ENCODE data around the gene IRF2. TPM values are rescaled to one million over a fixed set of nuclear protein-coding genes. Genes with fewer than 3 reads are reported as not detected.

Gene IRF2
- total RNA-seq, result 10 to 100 TPM; 19.6 to 39.3 (median 28.4) TPM
- polyA plus RNA-seq, result 16.8 TPM
- long read RNA-seq, donor 1, transcript IRF2-201 (9 exons, 2,303 nt), result major isoform, 22 of 37 reads
- long read RNA-seq, donor 1, partial matches to known transcripts, result 4 of 37 reads
- long read RNA-seq, donor 1, other reads (novel, unspliced or antisense), result 11 of 37 reads
- long read RNA-seq, donor 2, transcript IRF2-201 (9 exons, 2,303 nt), result major isoform, 11 of 17 reads
- long read RNA-seq, donor 2, partial matches to known transcripts, result 5 of 17 reads
- long read RNA-seq, donor 2, other reads (novel, unspliced or antisense), result 1 of 17 reads
- long read RNA-seq, donor 3, transcript IRF2-201 (9 exons, 2,303 nt), result major isoform, 42 of 55 reads
- long read RNA-seq, donor 3, partial matches to known transcripts, result 2 of 55 reads
- long read RNA-seq, donor 3, other reads (novel, unspliced or antisense), result 11 of 55 reads
- long read RNA-seq, donor 4, transcript IRF2-201 (9 exons, 2,303 nt), result major isoform, 12 of 14 reads
- long read RNA-seq, donor 4, partial matches to known transcripts, result 0 of 14 reads
- long read RNA-seq, donor 4, other reads (novel, unspliced or antisense), result 2 of 14 reads

DNA sequence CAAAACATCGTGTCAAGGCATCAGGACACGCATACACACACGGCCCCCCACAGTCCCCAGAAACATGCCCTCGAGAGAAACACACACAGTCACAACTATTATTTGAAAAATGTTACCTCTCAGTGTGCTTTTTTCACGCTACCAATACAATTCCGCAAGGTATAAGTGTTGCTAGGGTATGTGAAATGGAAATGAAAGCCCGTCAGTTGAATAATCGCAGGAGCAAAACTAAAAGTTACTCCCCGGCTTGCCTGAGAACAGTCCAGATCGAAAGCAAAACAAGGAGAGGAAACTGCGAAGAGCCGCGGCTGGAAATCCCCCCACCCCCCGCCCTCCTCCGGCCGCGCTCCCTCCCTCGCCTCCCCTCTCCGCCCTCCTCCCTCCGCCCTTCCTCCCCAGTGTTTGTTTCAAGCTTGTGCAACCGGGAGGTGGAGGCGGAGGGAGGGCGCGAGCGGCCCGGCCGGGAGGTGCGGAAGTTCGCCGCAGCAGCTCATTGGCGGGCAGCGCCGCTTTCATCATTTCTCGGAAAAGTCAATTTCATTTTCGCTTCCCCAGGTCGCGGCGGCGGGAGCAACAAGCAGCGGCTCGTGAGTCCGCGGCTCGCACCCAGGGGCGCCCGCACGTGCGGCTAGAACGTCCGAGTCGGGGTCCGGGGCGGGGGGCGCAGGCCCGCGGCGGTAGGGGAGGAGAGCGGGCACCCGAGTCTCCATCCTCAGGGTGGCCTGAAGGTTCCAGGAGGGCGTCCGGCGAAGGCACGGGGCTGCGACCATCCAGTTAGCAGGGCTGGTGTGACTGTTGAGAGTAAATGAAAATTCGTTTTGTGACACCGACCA, at the start of gene IRF2:
Gene IRF2 (minus strand): TSS at position 288 of the 833 bp plus-strand sequence. CDS start 45,486 bp downstream, outside the sequence.
- DNase-seq (peak; percentile 98 to 99 (median 98)), ATAC-seq (peak; percentile 94 to 96)
- under 1% methylated on average over 66 of the region's 66 CpGs for WGBS
- peak within 1 kb of the TSS; percentile 94 for H3K27ac ChIP-seq (ENCODE audit: low read length)
- H3K9me3 ChIP-seq (ENCODE audit: control insufficient read depth, low read length), result no peaks in the 10 kb centered on the region
- peak within 1 kb of the TSS; percentile 98 for H3K4me3 ChIP-seq (ENCODE audit: low read length)
- intact Hi-C loops (cut with DNase I), result loop anchor here in 3 of 4 donors (2.0 to 10.0 kb wide), 7 partner anchors 57 to 210 kb away; no protein-coding TSS in a partner anchor
- H3K4me1 ChIP-seq (ENCODE audit: control insufficient read depth, insufficient read depth, low read length), result peaks cover 3% of the 10 kb centered on the region
- H3K27me3 ChIP-seq (ENCODE audit: control insufficient read depth, insufficient read depth), result no peaks in the 10 kb centered on the region

- peaks cover 2% of the 10 kb centered on the region for H3K4me1 ChIP-seq (ENCODE audit: control insufficient read depth, insufficient read depth, low read length)
- intact Hi-C loops (cut with DNase I), result no loop called here
- no peak for ATAC-seq
- no peak for DNase-seq
- no peaks in the 10 kb centered on the region for H3K9me3 ChIP-seq (ENCODE audit: control insufficient read depth, low read length)
- WGBS, result 89% methylated on average over 3 of the region's 3 CpGs
- H3K27me3 ChIP-seq (ENCODE audit: control insufficient read depth, insufficient read depth), result no peaks in the 10 kb centered on the region
- H3K4me3 ChIP-seq (ENCODE audit: low read length), result no peak overlapping the region
- no peak overlapping the region for H3K27ac ChIP-seq (ENCODE audit: low read length)
These were observed 41.3 kb upstream of the IRF2 start for GRCh38 chr4:184515606-184516005.

DNA sequence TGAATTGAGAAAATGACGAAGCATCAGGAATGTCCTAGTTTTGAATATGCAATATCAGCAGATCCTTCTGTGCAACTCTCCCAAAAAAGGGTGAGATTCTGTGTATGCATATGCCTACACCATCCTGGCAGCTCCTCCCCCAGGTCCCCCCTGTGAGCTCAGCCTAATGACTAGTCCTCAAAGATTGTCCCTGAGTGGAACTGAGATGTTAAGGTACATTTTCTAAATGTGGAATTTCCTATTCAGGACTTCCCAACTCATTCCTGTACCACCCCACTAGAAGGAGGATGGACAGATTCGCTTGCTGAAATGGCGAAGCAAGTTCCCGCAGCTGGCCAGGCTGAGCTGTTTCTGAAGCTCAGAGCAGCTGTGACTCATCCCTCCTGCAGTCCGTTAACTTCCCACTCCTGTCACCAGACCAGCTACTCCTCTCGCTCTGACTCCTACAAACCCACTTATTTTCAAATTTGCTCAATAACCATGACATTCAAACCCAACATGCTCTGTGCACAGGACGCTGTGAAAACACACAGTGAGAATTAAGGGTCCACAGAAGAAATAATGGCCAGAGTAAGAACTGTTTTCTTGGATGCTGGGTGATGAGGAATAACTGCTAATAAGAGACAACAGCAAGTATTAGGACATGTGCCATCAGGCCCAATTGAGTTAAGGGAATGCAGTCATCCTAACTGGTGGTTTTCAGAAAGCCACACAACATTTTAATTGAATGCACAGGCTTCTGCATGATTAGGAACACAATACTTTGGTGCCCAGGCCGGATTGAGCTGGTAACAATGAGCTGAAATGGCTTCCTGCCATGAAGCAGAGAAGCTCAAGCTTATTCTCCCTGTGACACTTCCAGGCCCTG, 40.0 kb upstream of the IRF2 start:
- Histone ChIP-seq H3K4me1 (ENCODE audit: control insufficient read depth, insufficient read depth, low read length) (peaks cover 2% of the 10 kb centered on the region), H3K27me3 (ENCODE audit: control insufficient read depth, insufficient read depth) (no peaks in the 10 kb centered on the region), H3K27ac (ENCODE audit: low read length) (no peak overlapping the region), H3K9me3 (ENCODE audit: control insufficient read depth, low read length) (no peaks in the 10 kb centered on the region), H3K4me3 (ENCODE audit: low read length) (no peak overlapping the region)
- WGBS, result 46% methylated on average over 8 of the region's 8 CpGs
- intact Hi-C loops (cut with DNase I), result no loop called here
- ATAC-seq, result peak; percentile 90 to 94
- peak; percentile 59 to 83 (median 78) for DNase-seq

- no peaks in the 10 kb centered on the region for H3K27me3 ChIP-seq (ENCODE audit: control insufficient read depth, insufficient read depth)
- no peak for ATAC-seq
- no peak for DNase-seq
- WGBS, result 68% methylated on average over 2 of the region's 2 CpGs
- H3K27ac ChIP-seq (ENCODE audit: low read length), result no peak overlapping the region
- intact Hi-C loops (cut with DNase I), result no loop called here
- peaks cover 2% of the 10 kb centered on the region for H3K4me1 ChIP-seq (ENCODE audit: control insufficient read depth, insufficient read depth, low read length)
- no peak overlapping the region for H3K4me3 ChIP-seq (ENCODE audit: low read length)
- no peaks in the 10 kb centered on the region for H3K9me3 ChIP-seq (ENCODE audit: control insufficient read depth, low read length)
These were observed 39.4 kb upstream of the IRF2 start for GRCh38 chr4:184513802-184514120.

- WGBS, result 91% methylated on average over 5 of the region's 5 CpGs
- H3K9me3 ChIP-seq (ENCODE audit: control insufficient read depth, low read length), result no peaks in the 10 kb centered on the region
- DNase-seq (no peak), ATAC-seq (no peak)
- peaks cover 2% of the 10 kb centered on the region for H3K4me1 ChIP-seq (ENCODE audit: control insufficient read depth, insufficient read depth, low read length)
- intact Hi-C loops (cut with DNase I), result no loop called here
- no peaks in the 10 kb centered on the region for H3K27me3 ChIP-seq (ENCODE audit: control insufficient read depth, insufficient read depth)
- H3K27ac ChIP-seq (ENCODE audit: low read length), result no peak overlapping the region
- H3K4me3 ChIP-seq (ENCODE audit: low read length), result no peak overlapping the region
These were observed 36.8 kb upstream of the IRF2 start for GRCh38 chr4:184511156-184511555.

- H3K27ac ChIP-seq (ENCODE audit: low read length), result no peak overlapping the region
- DNase-seq (no peak), ATAC-seq (peak in 1 of 2 donors; percentile 28)
- no peaks in the 10 kb centered on the region for H3K27me3 ChIP-seq (ENCODE audit: control insufficient read depth, insufficient read depth)
- WGBS, result 93% methylated on average over 3 of the region's 3 CpGs
- peaks cover 2% of the 10 kb centered on the region for H3K4me1 ChIP-seq (ENCODE audit: control insufficient read depth, insufficient read depth, low read length)
- no peaks in the 10 kb centered on the region for H3K9me3 ChIP-seq (ENCODE audit: control insufficient read depth, low read length)
- H3K4me3 ChIP-seq (ENCODE audit: low read length), result no peak overlapping the region
- intact Hi-C loops (cut with DNase I), result no loop called here
These were observed 36.1 kb upstream of the IRF2 start for GRCh38 chr4:184510401-184510800.

GRCh38 chr4:184506527-184507121, 32.3 kb upstream of the IRF2 start:
- ATAC-seq (no peak), DNase-seq (no peak)
- intact Hi-C loops (cut with DNase I), result no loop called here
- H3K27ac ChIP-seq (ENCODE audit: low read length), result no peak overlapping the region
- H3K4me3 ChIP-seq (ENCODE audit: low read length), result no peak overlapping the region
- no peaks in the 10 kb centered on the region for H3K4me1 ChIP-seq (ENCODE audit: control insufficient read depth, insufficient read depth, low read length)
- no peaks in the 10 kb centered on the region for H3K27me3 ChIP-seq (ENCODE audit: control insufficient read depth, insufficient read depth)
- H3K9me3 ChIP-seq (ENCODE audit: control insufficient read depth, low read length), result no peaks in the 10 kb centered on the region
- WGBS, result 75% methylated on average over 7 of the region's 7 CpGs

GRCh38 chr4:184504385-184504784, 30.0 kb upstream of the IRF2 start:
- intact Hi-C loops (cut with DNase I), result no loop called here
- Histone ChIP-seq H3K4me1 (ENCODE audit: control insufficient read depth, insufficient read depth, low read length) (no peaks in the 10 kb centered on the region), H3K27me3 (ENCODE audit: control insufficient read depth, insufficient read depth) (no peaks in the 10 kb centered on the region), H3K27ac (ENCODE audit: low read length) (no peak overlapping the region), H3K9me3 (ENCODE audit: control insufficient read depth, low read length) (no peaks in the 10 kb centered on the region), H3K4me3 (ENCODE audit: low read length) (no peak overlapping the region)
- WGBS, result 83% methylated on average over 11 of the region's 11 CpGs
- ATAC-seq (no peak), DNase-seq (no peak)

GRCh38 chr4:184503869-184504300, 29.5 kb upstream of the IRF2 start:
- H3K27me3 ChIP-seq (ENCODE audit: control insufficient read depth, insufficient read depth), result no peaks in the 10 kb centered on the region
- 56% methylated on average over 8 of the region's 8 CpGs for WGBS
- no peaks in the 10 kb centered on the region for H3K4me1 ChIP-seq (ENCODE audit: control insufficient read depth, insufficient read depth, low read length)
- no peak overlapping the region for H3K4me3 ChIP-seq (ENCODE audit: low read length)
- ATAC-seq (peak in 1 of 2 donors; percentile 26), DNase-seq (no peak)
- intact Hi-C loops (cut with DNase I), result no loop called here
- no peak overlapping the region for H3K27ac ChIP-seq (ENCODE audit: low read length)
- H3K9me3 ChIP-seq (ENCODE audit: control insufficient read depth, low read length), result no peaks in the 10 kb centered on the region
